Activated CD4-positive, alpha-beta memory T cell treated with anti-CD3 and anti-CD28 coated beads for 36 hours (primary cell): Measurements from ENCODE around the gene MSH6. TPM values are rescaled to one million over a fixed set of nuclear protein-coding genes. Genes with fewer than 3 reads are reported as not detected.

Experiments used
- CTCF ChIA-PET: fragments of 350-600 bp; sonication (Branson Sonifier 250); formaldehyde crosslinking; loops from one replicate; lab custom pipeline; 2021; ENCODE audit warnings: antibody characterized with exemption, inconsistent platforms; lab: Charles Lee
- POLR2A ChIA-PET: fragments of 350-600 bp; sonication (Branson Sonifier 250); formaldehyde crosslinking; loops from one replicate; lab custom pipeline; 2021; ENCODE audit warnings: antibody characterized with exemption; lab: Charles Lee
- DNase-seq: peaks from one replicate; pipeline ENCODE4 v3.0.0-alpha.2; 2020
- H3K27ac Mint-ChIP-seq: one replicate; pipeline ENCODE4 v1.8.0; 2021; ENCODE audit warnings: mixed read lengths
- H3K27me3 Mint-ChIP-seq: one replicate; pipeline ENCODE4 v1.8.0; 2021; ENCODE audit warnings: mixed read lengths
- H3K36me3 Mint-ChIP-seq: one replicate; pipeline ENCODE4 v1.8.0; 2021; ENCODE audit warnings: mixed read lengths
- H3K4me1 Mint-ChIP-seq: one replicate; pipeline ENCODE4 v1.8.0; 2021; ENCODE audit warnings: low read depth, mixed read lengths
- H3K4me3 Mint-ChIP-seq: one replicate; pipeline ENCODE4 v1.8.0; 2021; ENCODE audit warnings: mild to moderate bottlenecking, mixed read lengths
- H3K9me3 Mint-ChIP-seq: one replicate; pipeline ENCODE4 v1.8.0; 2021; ENCODE audit warnings: mixed read lengths
- intact Hi-C: fragments of 100-400 bp; cut with micrococcal nuclease; formaldehyde crosslinking; loops from one replicate; pipeline ENCODE4 v1.15.1; 2023
- total RNA-seq, 2 experiments: library from RNA; stranded (reverse); gene quantifications; one replicate each; pipeline ENCODE4 v1.2.3, GENCODE V29; 2021

MSH6 gene
- total RNA-seq, result 100 to 1,000 TPM; 131 to 140 TPM

GRCh38 chr2:47782671-47783485 is at the start of gene MSH6:
TSS of gene MSH6 (plus strand) at chr2:47783145. CDS start at chr2:47783234, 89 bp downstream.
- intact Hi-C loops, result loop anchor here (1.0 to 2.0 kb wide), 4 partner anchors 31 to 380 kb away; partner anchors contain the start of genes FBXO11 and MSH2
- H3K27ac Mint-ChIP-seq, result peak within 1 kb of the TSS; percentile 89
- no peaks in the 10 kb centered on the region for H3K27me3 Mint-ChIP-seq
- H3K36me3 Mint-ChIP-seq, result peaks cover 15% of the 10 kb centered on the region
- ChIA-PET POLR2A (interaction anchor here (0.5 to 2.3 kb wide), 9 partner anchors 12 to 380 kb away, joined by 3 to 14 read pairs (median 4); partner anchors contain the start of gene MSH2), CTCF (interaction anchor here (0.8 to 2.6 kb wide), 8 partner anchors 14 to 840 kb away, joined by 3 to 10 read pairs (median 4); no protein-coding TSS in a partner anchor)
- peak within 1 kb of the TSS; percentile 89 for H3K4me3 Mint-ChIP-seq
- DNase-seq, result peak; percentile 91
- H3K4me1 Mint-ChIP-seq, result peaks cover 22% of the 10 kb centered on the region
- no peaks in the 10 kb centered on the region for H3K9me3 Mint-ChIP-seq

- ChIA-PET CTCF (interaction anchor here (1.5 kb wide), 1 partner anchor 32 kb away, joined by 4 read pairs; no protein-coding TSS in a partner anchor), POLR2A (no interaction called here)
- Mint-ChIP-seq H3K36me3 (no peaks in the 10 kb centered on the region), H3K4me3 (no peak overlapping the region), H3K27me3 (peaks cover 5% of the 10 kb centered on the region), H3K4me1 (no peaks in the 10 kb centered on the region), H3K9me3 (no peaks in the 10 kb centered on the region), H3K27ac (no peak overlapping the region)
- DNase-seq, result no peak
- intact Hi-C loops, result no loop called here
Observed at GRCh38 chr2:47735136-47735869, 47.6 kb upstream of the MSH6 start.

GRCh38 chr2:47735912-47736311 is 47.0 kb upstream of the MSH6 start:
- H3K9me3 Mint-ChIP-seq, result no peaks in the 10 kb centered on the region
- intact Hi-C loops, result no loop called here
- POLR2A ChIA-PET, result no interaction called here
- H3K4me3 Mint-ChIP-seq, result no peak overlapping the region
- H3K27ac Mint-ChIP-seq, result no peak overlapping the region
- DNase-seq, result no peak
- no peaks in the 10 kb centered on the region for H3K4me1 Mint-ChIP-seq
- H3K27me3 Mint-ChIP-seq, result peaks cover 5% of the 10 kb centered on the region
- CTCF ChIA-PET, result no interaction called here
- H3K36me3 Mint-ChIP-seq, result no peaks in the 10 kb centered on the region

GRCh38 chr2:47737191-47737975 is 45.6 kb upstream of the MSH6 start:
- H3K4me3 Mint-ChIP-seq, result no peak overlapping the region
- POLR2A ChIA-PET, result no interaction called here
- H3K27me3 Mint-ChIP-seq, result peaks cover 8% of the 10 kb centered on the region
- H3K27ac Mint-ChIP-seq, result no peak overlapping the region
- intact Hi-C loops, result no loop called here
- CTCF ChIA-PET, result no interaction called here
- DNase-seq, result no peak
- H3K9me3 Mint-ChIP-seq, result no peaks in the 10 kb centered on the region
- H3K36me3 Mint-ChIP-seq, result no peaks in the 10 kb centered on the region
- peaks cover 5% of the 10 kb centered on the region for H3K4me1 Mint-ChIP-seq

- ChIA-PET POLR2A (no interaction called here), CTCF (no interaction called here)
- peaks cover 10% of the 10 kb centered on the region for H3K27me3 Mint-ChIP-seq
- H3K27ac Mint-ChIP-seq, result no peak overlapping the region
- DNase-seq, result no peak
- H3K4me1 Mint-ChIP-seq, result peaks cover 5% of the 10 kb centered on the region
- no peak overlapping the region for H3K4me3 Mint-ChIP-seq
- intact Hi-C loops, result no loop called here
- H3K9me3 Mint-ChIP-seq, result no peaks in the 10 kb centered on the region
- no peaks in the 10 kb centered on the region for H3K36me3 Mint-ChIP-seq
Observed at GRCh38 chr2:47738331-47738730, 44.6 kb upstream of the MSH6 start.

- no peak overlapping the region for H3K4me3 Mint-ChIP-seq
- DNase-seq, result no peak
- no peaks in the 10 kb centered on the region for H3K9me3 Mint-ChIP-seq
- H3K27me3 Mint-ChIP-seq, result peaks cover 18% of the 10 kb centered on the region
- ChIA-PET CTCF (no interaction called here), POLR2A (no interaction called here)
- no peak overlapping the region for H3K27ac Mint-ChIP-seq
- no peaks in the 10 kb centered on the region for H3K36me3 Mint-ChIP-seq
- intact Hi-C loops, result no loop called here
- H3K4me1 Mint-ChIP-seq, result peaks cover 5% of the 10 kb centered on the region
Observed at GRCh38 chr2:47741101-47741500, 41.8 kb upstream of the MSH6 start.

GRCh38 chr2:47741637-47742036 is 41.3 kb upstream of the MSH6 start:
- Mint-ChIP-seq H3K27ac (no peak overlapping the region), H3K4me3 (no peak overlapping the region), H3K36me3 (no peaks in the 10 kb centered on the region), H3K27me3 (peaks cover 18% of the 10 kb centered on the region), H3K9me3 (peaks cover 2% of the 10 kb centered on the region), H3K4me1 (peaks cover 5% of the 10 kb centered on the region)
- POLR2A ChIA-PET, result no interaction called here
- intact Hi-C loops, result no loop called here
- no peak for DNase-seq
- CTCF ChIA-PET, result no interaction called here

GRCh38 chr2:47744074-47744473 is 38.9 kb upstream of the MSH6 start:
- Mint-ChIP-seq H3K36me3 (peaks cover 2% of the 10 kb centered on the region), H3K4me1 (peaks cover 5% of the 10 kb centered on the region), H3K27me3 (peaks cover 18% of the 10 kb centered on the region), H3K9me3 (peaks cover 19% of the 10 kb centered on the region), H3K4me3 (no peak overlapping the region), H3K27ac (no peak overlapping the region)
- intact Hi-C loops, result no loop called here
- ChIA-PET POLR2A (no interaction called here), CTCF (interaction anchor here (2.1 kb wide), 1 partner anchor 23 kb away, joined by 8 read pairs; no protein-coding TSS in a partner anchor)
- no peak for DNase-seq

- POLR2A ChIA-PET, result no interaction called here
- peaks cover 13% of the 10 kb centered on the region for H3K4me1 Mint-ChIP-seq
- H3K4me3 Mint-ChIP-seq, result no peak overlapping the region
- peaks cover 19% of the 10 kb centered on the region for H3K9me3 Mint-ChIP-seq
- peaks cover 2% of the 10 kb centered on the region for H3K36me3 Mint-ChIP-seq
- intact Hi-C loops, result no loop called here
- H3K27me3 Mint-ChIP-seq, result peaks cover 13% of the 10 kb centered on the region
- no peak for DNase-seq
- H3K27ac Mint-ChIP-seq, result no peak overlapping the region
- CTCF ChIA-PET, result interaction anchor here (0.7 kb wide), 1 partner anchor 20 kb away, joined by 3 read pairs; no protein-coding TSS in a partner anchor
Observed at GRCh38 chr2:47747878-47748277, 35.1 kb upstream of the MSH6 start.

- intact Hi-C loops, result loop anchor here (1.0 to 2.0 kb wide), 3 partner anchors 31 to 231 kb away; partner anchors contain the start of gene MSH6
- CTCF ChIA-PET, result interaction anchor here (3.3 kb wide), 1 partner anchor 15 kb away, joined by 21 read pairs; no protein-coding TSS in a partner anchor
- no peak overlapping the region for H3K4me3 Mint-ChIP-seq
- peak overlapping the region; percentile 87 for H3K27ac Mint-ChIP-seq
- H3K27me3 Mint-ChIP-seq, result no peaks in the 10 kb centered on the region
- H3K36me3 Mint-ChIP-seq, result peaks cover 2% of the 10 kb centered on the region
- peaks cover 14% of the 10 kb centered on the region for H3K9me3 Mint-ChIP-seq
- POLR2A ChIA-PET, result interaction anchor here (3.7 kb wide), 1 partner anchor 31 kb away, joined by 14 read pairs; the partner anchor contains the start of gene MSH6
- peaks cover 17% of the 10 kb centered on the region for H3K4me1 Mint-ChIP-seq
- DNase-seq, result no peak
Observed at GRCh38 chr2:47751856-47752414, 31.0 kb upstream of the MSH6 start.

- Mint-ChIP-seq H3K4me3 (no peak overlapping the region), H3K27ac (no peak overlapping the region), H3K9me3 (no peaks in the 10 kb centered on the region), H3K27me3 (no peaks in the 10 kb centered on the region), H3K36me3 (no peaks in the 10 kb centered on the region), H3K4me1 (peaks cover 2% of the 10 kb centered on the region)
- intact Hi-C loops, result loop anchor here (5.0 kb wide), 2 partner anchors 50 to 330 kb away; no protein-coding TSS in a partner anchor
- no peak for DNase-seq
- ChIA-PET POLR2A (interaction anchor here (0.6 to 1.0 kb wide), 2 partner anchors 247 to 435 kb away, joined by 3 read pairs; no protein-coding TSS in a partner anchor), CTCF (interaction anchor here (0.6 to 3.5 kb wide), 64 partner anchors 9 to 476 kb away, joined by 3 to 44 read pairs (median 4); partner anchors contain the start of genes MSH2 and MSH6)
Observed at GRCh38 chr2:47767497-47767844, 15.5 kb upstream of the MSH6 start.
